DND-41 (cell line): ENCODE results near the gene PDLIM1.

Source experiments
- CTCF ChIP-seq: IDR thresholded peaks from 2 replicates; pipeline ENCODE4 v1.5.1; 2012; ENCODE audit warnings: borderline replicate concordance, low read length, moderate library complexity, mild to moderate bottlenecking; ENCODE audit not compliant: poor library complexity, severe bottlenecking; ENCODE audit errors: extremely low read depth
- EZH2 ChIP-seq: IDR thresholded peaks from 3 replicates; pipeline ENCODE4 v1.6.1; 2012; ENCODE audit warnings: borderline replicate concordance, low read depth, mild to moderate bottlenecking, moderate library complexity, low read length, inconsistent platforms; ENCODE audit not compliant: severe bottlenecking

GRCh38 chr10:95304463-95304862 is 13.7 kb upstream of the PDLIM1 start:
- TF ChIP-seq CTCF (no peak), EZH2 (no peak)
